ENCODE measurements around the gene RBM43. TPM values are rescaled to one million over a fixed set of nuclear protein-coding genes. Genes with fewer than 3 reads are reported as not detected.

RBM43 gene
- total RNA-seq, 2 donors from 2014 or later = 2.0 to 5.3 TPM

- no peak for ATAC-seq (ENCODE audit: insufficient number of reproducible peaks, low FRiP score, low read depth)
- Histone ChIP-seq H3K36me3 (no peaks in the 10 kb centered on the region), H3K4me1 (ENCODE audit: control insufficient read depth in 1 of 2, low read depth in 2 of 2) (peaks cover 0 to 18% of the 10 kb centered on the region in 2 donors), H3K4me3 (no peak overlapping the region), H3K9me3 (no peaks in the 10 kb centered on the region), H3K27me3 (replicated peaks; ENCODE audit: insufficient read depth) (no peaks in the 10 kb centered on the region), H3K27ac (no peak overlapping the region)
- TF ChIP-seq CTCF (IDR thresholded peaks at IDR 0.05) = no peak
- no peak for DNase-seq (ENCODE audit: low spot score)
Observed at GRCh38 chr2:151291224-151291623, 29.6 kb upstream of the RBM43 start.

GRCh38 chr2:151289972-151290866 is 28.6 kb upstream of the RBM43 start:
- H3K27ac ChIP-seq = peak overlapping the region; percentile 81 to 91
- no peaks in the 10 kb centered on the region for H3K27me3 ChIP-seq (replicated peaks; ENCODE audit: insufficient read depth)
- H3K4me1 ChIP-seq (ENCODE audit: control insufficient read depth in 1 of 2, low read depth in 2 of 2) = peaks cover 0 to 21% of the 10 kb centered on the region in 2 donors
- DNase-seq (ENCODE audit: low spot score) = no peak
- ATAC-seq (ENCODE audit: insufficient number of reproducible peaks, low FRiP score, low read depth) = no peak
- peak overlapping the region; percentile 83 for H3K4me3 ChIP-seq
- TF ChIP-seq CTCF (IDR thresholded peaks at IDR 0.05) = no peak
- no peaks in the 10 kb centered on the region for H3K36me3 ChIP-seq
- no peaks in the 10 kb centered on the region for H3K9me3 ChIP-seq

- Histone ChIP-seq H3K4me3 (no peak overlapping the region), H3K36me3 (no peaks in the 10 kb centered on the region), H3K27ac (no peak overlapping the region), H3K27me3 (replicated peaks; ENCODE audit: insufficient read depth) (no peaks in the 10 kb centered on the region), H3K4me1 (ENCODE audit: control insufficient read depth in 1 of 2, low read depth in 2 of 2) (peaks cover 0 to 21% of the 10 kb centered on the region in 2 donors), H3K9me3 (no peaks in the 10 kb centered on the region)
- DNase-seq (ENCODE audit: low spot score) (no peak), ATAC-seq (ENCODE audit: insufficient number of reproducible peaks, low FRiP score, low read depth) (no peak)
- TF ChIP-seq CTCF (IDR thresholded peaks at IDR 0.05) = no peak
Observed at GRCh38 chr2:151287513-151288250, 26.0 kb upstream of the RBM43 start.

GRCh38 chr2:151282401-151282800 is 20.7 kb upstream of the RBM43 start:
- no peaks in the 10 kb centered on the region for H3K27me3 ChIP-seq (replicated peaks; ENCODE audit: insufficient read depth)

More at GRCh38 chr2:151282401-151282800, 20.7 kb upstream of the RBM43 start:
- Histone ChIP-seq H3K9me3 (no peaks in the 10 kb centered on the region), H3K36me3 (no peaks in the 10 kb centered on the region), H3K4me3 (no peak overlapping the region), H3K4me1 (ENCODE audit: control insufficient read depth in 1 of 2, low read depth in 2 of 2) (peaks cover 0 to 10% of the 10 kb centered on the region in 2 donors), H3K27ac (no peak overlapping the region)
- DNase-seq (ENCODE audit: low spot score) (no peak), ATAC-seq (ENCODE audit: insufficient number of reproducible peaks, low FRiP score, low read depth) (no peak)
- TF ChIP-seq CTCF (IDR thresholded peaks at IDR 0.05) = no peak

All from thoracic aorta (tissue), 2 donors.